HL-60 (cell line): ENCODE results near the gene NUTM2D.
"Not testable (repeated sequence)": the region's sequence is repeated elsewhere in the genome, so short reads cannot be mapped to it uniquely, and the experiment has no call there.

Experiments
- POLR2AphosphoS5 ChIP-seq: IDR thresholded peaks from 2 replicates; pipeline ENCODE4 v1.6.1; 2012; ENCODE audit warnings: low read depth
- TF ChIP-seq, protein P1 (sequence below): IDR thresholded peaks from one replicate; pipeline ENCODE4 v1.5.1; 2011; ENCODE audit warnings: low read length, control low read depth, inconsistent platforms; ENCODE audit not compliant: insufficient read depth

- TF ChIP-seq, protein P1, sequence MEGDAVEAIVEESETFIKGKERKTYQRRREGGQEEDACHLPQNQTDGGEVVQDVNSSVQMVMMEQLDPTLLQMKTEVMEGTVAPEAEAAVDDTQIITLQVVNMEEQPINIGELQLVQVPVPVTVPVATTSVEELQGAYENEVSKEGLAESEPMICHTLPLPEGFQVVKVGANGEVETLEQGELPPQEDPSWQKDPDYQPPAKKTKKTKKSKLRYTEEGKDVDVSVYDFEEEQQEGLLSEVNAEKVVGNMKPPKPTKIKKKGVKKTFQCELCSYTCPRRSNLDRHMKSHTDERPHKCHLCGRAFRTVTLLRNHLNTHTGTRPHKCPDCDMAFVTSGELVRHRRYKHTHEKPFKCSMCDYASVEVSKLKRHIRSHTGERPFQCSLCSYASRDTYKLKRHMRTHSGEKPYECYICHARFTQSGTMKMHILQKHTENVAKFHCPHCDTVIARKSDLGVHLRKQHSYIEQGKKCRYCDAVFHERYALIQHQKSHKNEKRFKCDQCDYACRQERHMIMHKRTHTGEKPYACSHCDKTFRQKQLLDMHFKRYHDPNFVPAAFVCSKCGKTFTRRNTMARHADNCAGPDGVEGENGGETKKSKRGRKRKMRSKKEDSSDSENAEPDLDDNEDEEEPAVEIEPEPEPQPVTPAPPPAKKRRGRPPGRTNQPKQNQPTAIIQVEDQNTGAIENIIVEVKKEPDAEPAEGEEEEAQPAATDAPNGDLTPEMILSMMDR = not testable (repeated sequence)
- TF ChIP-seq POLR2AphosphoS5 = not testable (repeated sequence)
These were observed 12.1 kb downstream of the NUTM2D start for GRCh38 chr10:87369514-87370112.
